GM19468 (cell line): ENCODE data around the gene ABHD17A.
"Not testable (repeated sequence)": the region's sequence is repeated elsewhere in the genome, so short reads cannot be mapped to it uniquely, and the experiment has no call there.

Source experiments
- ATAC-seq: cut with Tn5 transposase; IDR thresholded peaks from one replicate; pipeline ENCODE4 v1.9.1; 2021; ENCODE audit warnings: mild to moderate bottlenecking, moderate library complexity, moderate number of reproducible peaks; ENCODE audit not compliant: unreplicated experiment; ENCODE audit errors: extremely low read depth

The ABHD17A gene

DNA sequence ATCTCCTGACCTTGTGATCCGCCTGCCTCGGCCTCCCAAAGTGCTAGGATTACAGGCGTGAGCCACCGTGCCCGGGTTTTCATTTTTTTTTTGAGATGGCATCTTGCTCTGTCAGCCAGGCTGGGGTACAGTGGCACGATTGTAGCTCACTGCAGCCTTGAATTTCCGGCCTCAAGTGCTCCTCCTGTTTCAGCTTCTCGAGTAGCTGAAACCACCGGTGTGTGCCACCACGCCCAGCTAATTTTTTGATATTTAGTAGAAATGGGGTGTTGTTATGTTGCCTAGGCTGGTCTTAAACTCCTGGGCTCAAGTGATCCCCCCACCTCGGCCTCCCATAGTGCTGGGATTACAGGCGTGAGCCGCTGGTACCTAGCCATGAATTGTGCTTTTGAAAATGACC, 25.8 kb upstream of the ABHD17A start:
- ATAC-seq, result no peak

DNA sequence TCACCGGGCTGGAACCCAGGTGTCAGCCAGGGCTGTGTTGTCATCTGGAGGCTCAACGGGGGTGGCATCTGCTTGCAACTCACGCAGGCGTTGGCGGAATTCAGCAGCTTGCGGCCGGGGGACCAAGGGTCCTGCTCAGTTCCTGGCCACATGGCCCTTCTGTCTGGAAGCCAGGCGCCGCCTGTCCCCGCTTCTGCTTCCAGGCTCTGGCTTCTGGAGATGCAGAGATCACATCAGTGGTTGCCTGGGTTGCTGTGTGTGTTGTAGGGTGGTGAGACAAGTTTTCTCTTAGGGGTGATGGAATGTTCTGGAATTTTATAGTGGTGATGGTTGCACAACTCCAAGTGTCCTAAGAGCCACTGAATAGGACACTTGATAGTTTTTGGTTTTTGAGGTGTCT, 24.9 kb upstream of the ABHD17A start:
- no peak for ATAC-seq

DNA sequence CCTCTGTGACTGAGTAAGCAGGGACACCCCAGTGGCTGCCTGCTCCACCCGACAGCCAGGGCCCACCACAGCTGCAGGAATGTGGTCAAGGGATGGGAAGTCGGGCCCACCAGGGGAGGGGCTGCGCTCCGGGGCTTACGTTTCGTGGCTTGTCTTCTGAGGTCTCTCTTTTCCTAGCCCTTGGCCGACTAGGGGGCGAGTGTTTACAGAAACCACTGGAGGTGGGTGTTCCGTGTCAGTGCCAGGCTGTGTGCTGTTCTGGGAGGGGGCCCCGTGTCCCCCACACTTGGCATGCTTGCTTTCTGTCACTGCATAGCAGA, 24.4 kb upstream of the ABHD17A start:
- no peak for ATAC-seq

DNA sequence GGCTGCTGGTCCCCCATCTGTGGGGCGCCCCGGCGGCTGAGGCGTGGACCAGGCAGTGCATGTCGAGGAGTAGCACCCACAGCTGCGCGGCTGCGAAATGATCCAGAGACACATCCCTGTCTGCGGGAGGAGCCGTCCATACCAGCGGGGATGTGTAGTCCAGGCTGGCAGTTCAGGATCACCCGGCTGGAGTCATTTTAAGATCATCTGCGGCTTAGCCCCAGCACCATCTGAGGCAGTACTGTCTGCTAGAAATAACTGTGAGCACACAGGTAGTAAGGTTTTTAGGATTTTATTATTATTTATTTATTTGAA, 23.0 kb upstream of the ABHD17A start:
- ATAC-seq, result no peak

DNA sequence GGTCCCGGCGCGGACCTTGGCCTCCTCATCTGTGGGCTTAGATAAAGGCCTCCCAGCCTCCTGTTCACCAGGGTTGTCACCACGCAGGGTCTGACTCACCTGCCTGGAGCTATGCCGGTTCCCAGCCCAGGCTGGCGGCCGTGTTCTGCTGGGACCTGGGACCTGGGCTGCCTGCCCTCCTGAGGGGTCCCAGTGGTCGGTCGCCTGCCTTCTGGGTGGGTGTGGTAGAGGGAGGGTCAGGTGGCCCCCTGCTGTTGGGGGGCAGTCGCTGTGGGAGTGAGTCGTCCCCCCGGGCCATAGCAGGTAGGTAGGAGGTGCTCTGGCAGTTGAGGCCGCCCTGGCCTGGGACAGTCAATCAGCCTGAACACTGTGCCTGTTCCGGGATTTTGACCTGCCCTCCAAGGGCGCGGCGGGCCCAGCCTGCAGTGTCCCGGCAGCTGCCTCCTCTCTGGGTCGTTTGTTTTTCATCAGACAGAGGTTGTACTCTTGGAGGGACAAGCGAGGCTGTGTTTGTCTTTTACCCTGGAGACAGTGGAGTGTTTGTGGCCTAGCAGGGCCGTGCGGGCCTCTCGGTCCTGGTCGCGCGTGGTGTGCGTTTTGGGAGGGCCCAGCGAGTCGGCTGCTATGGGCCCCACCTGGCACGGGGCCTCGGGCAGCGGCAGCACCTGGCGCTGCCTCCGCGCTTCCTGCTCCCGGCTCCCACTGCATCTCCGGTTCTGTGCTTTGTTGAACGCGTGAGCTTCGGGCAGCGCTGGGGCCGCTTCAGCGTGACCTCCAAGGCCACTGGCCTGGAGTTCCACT, 22.5 kb upstream of the ABHD17A start:
- ATAC-seq, result no peak

DNA sequence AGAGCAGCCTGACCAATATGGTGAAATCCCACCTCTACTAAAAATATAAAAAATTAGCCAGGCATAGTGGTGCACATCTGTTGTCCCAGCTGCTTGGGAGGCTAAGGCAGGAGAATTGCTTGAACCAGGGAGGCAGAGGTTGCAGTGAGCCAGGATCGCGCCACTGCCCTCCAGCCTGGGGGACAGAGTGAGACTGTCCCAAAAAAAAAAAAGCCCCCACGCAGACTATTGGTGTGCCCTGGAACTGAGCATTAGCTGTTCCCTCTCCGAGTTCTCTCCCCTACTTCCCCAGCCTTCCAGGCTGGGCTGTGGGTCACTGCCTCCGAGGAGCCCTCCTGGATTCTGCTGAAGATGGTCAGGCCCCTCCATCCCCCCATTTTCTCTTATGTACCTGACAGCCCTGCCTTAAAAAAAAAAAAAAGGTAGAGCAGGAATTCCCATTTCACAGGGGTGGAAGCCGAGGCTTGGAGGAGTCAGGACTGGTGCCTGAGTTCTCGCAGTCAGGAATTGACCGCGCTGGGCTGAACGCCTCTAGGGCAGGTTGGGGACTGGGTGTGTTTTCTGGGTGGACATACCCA, 21.8 kb upstream of the ABHD17A start:
- no peak for ATAC-seq

DNA sequence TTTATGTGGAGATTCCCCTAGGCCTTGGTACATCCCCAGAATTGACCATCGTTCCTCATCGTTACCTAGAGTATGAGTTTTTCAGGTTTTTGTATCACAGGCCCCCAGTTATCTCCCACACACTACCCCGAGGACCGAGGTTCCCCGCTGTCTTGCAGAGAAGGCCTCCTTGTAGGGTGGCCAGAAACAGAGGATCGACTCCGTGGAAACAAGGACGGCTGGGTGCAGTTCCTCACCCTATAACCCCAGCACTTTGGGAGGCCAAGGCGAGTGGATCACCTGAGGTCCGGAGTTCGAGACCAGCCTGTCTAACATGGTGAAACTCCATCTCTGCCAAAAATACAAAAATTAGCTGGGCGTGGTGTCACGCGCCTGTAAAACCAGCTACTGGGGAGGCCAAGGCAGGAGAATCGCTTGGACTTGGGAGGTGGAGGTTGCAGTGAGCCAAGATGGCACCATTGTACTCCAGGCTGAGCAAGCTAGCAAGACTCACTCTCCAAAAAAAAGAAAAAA, 20.6 kb upstream of the ABHD17A start:
- no peak for ATAC-seq

DNA sequence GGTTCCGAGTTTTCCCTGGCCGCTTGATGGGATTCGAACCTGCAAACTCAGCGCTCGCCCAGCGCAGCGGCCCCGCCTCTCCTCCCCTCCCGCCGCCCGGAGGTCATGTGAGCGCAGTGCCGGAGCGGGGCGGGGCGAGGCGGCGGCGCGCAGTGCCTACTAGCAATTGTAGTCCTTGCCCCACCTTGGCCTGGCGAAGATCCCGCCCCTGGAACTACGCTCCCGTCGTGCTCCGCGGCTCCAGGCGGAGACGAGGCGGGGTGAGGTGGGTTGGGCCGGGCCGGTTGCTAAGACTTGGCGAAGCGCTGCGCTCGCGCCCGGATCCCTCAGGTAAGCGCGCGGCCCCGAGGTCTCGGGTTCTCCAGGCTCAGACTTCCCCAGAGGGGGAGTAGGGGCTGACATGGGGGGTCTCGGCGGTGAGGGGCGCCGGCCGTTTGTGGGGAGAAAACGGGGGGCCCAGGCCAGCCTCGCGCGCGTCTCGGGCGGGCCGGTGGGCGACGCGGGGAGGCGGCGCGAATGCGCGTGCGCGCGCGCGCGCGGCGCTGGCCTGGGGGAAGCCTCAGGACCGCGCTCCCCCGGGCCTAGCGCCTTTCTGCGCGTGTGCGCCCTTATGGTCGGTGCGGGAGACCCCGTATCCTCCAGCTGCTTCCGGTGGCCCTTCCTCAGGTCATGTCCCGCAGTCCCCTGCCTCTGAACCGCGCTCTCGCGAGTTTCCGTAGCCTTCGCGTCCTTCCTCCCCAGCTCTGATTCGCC, 20.0 kb upstream of the ABHD17A start, which contains the start of the genes ADAT3 and SCAMP4:
TSS of gene ADAT3 (plus strand) at position 290 of the 753 bp plus-strand sequence. CDS start 6,649 bp downstream, outside the sequence.
TSS of gene SCAMP4 (plus strand) at position 290 of the 753 bp plus-strand sequence. CDS start 9,621 bp downstream, outside the sequence.
- no peak for ATAC-seq

DNA sequence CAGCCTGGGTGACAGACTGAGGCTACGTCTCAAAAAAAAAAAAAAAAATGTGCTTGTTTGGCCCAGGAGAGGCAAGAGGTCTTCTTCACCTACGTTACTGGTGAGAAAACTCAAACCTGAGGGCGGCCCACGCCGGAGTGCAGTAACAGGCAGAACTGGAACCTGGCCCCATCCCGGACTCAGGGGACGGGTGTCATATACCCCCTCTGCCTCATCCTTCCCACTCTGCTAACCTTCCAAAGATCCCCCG, 19.5 kb upstream of the ABHD17A start:
- ATAC-seq, result no peak

DNA sequence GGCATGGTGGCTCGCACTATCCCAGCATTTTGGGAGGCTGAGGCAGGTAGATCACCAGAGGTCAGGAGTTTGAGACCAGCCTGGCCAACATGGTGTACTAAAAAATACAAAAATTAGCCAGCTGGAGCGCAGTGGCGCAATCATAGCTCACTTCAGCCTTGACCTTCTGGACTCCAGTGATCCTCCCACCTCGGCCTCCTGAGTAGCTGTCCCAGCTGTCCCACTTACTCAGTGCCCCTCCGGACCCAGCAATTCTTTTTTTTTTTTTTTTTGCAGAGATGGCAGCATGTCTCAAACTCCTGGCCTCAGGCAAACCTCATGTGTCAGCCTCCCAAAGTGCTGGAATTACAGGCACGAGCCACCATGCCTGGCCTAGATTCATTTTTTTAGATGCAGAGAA, 17.6 kb upstream of the ABHD17A start:
- ATAC-seq, result no peak

DNA sequence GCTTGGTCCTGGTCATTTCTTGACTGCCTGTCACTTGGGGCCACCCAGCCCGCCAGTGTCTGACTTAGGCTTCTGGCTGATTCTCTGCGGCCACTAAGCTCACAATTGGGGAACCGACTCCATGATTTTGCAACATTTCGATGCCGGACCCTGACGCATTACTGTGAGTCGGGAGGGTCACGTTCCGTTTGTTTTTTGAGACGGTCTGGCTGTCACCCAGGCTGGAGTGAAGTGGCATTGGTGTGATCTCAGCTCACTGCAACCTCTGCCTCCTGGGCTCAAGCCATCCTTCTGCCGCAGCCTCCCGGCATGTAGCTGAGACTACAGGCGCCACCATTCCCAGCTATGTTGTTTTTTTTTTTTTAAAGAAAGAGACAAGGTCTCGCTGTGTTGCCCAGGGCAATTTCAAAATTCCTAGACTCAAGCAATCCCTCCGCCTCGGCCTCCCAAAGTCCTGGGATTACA, 16.7 kb upstream of the ABHD17A start:
- no peak for ATAC-seq

DNA sequence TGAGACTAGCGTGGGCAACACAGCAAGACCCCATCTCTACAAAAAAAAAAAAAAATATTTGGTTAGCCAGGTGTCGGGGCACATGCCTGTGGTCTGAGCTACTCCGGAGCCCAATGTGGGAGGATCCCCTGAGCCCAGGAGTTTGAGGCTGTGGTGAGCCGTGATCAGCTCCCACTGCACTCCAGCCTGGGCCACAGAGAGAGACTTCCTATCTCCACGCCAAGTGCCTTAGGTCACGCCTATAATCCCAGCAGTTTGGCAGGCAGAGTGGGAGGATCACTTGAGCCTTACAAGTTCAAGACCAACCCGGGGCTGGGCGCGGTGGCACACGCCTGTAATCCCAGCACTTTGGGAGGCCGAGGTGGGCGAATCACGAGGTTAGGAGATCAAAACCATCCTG, 11.2 kb upstream of the ABHD17A start:
- ATAC-seq, result no peak

DNA sequence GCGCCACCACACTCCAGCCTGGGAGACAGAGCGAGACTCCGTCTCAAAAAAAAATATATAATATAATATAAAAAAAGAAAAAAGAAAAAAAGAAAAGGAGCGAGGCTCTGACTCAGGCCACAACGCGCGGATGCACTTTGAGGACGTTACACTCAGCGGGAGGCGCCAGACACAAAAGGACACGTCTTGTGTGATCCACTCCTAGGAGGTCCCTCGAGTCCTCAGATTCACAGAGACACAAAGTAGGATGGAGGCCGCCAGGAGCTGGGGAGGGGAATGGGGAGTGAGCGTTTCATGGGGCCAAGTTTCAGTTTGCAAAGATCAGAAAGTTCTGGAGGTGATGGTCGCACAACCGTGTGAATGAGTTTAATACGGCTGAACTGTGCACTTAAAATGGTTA, 8.5 kb upstream of the ABHD17A start:
- ATAC-seq, result no peak

DNA sequence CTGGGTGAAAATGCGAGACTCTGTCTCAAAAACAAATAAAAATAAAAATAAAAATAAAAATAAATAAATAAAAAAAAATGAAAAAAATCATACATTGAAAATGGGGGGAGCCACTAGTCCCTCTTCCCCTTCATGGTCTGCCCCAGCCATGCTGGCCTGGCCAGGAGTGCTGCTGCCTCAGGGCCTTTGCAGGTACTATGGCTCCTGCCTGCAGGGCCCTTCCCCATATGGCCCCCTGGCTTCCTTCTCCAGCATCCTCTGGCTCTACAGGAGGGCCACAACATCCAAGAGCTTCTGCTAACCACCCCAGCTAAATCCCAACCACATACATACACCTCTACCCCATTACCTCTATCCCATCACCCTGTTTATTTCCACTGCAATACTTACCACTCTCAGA, 4.6 kb upstream of the ABHD17A start:
- no peak for ATAC-seq

DNA sequence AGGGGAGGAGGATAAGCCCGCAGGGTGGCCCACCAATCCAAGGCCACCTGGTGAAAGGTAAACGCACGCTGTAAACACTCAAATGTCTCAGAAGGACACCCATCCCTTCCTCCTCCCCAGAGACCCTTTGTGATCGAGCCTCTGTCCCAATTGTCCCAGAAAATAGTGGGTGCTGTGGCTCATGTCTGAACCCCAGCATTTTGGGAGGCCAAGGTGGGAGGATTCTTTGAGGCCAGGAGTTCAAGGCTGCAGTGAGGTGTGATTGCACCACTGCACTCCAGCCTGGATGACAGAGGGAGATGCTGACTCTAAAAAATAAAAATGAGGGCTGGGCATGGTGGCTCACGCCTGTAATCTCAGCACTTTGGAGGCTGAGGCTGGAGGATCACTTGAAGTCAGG, 3.1 kb upstream of the ABHD17A start:
- no peak for ATAC-seq

DNA sequence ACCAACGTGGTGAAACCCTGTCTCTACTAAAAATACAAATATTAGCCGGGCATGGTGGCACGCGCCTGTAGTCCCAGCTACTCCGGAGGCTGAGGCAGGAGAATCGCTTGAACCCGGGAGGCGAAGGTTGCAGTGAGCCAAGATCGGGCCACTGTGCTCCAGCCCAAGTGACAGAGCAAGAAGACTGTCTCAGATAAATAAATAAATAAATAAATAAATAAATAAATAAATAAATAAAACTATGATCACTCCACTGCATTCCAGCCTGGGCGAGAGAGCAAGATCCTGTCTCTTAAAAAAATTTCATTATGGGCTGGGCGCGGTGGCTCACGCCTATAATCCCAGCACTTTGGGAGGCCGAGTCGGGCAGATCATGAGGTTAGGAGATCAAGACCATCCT, 1.1 kb upstream of the ABHD17A start:
- not testable (repeated sequence) for ATAC-seq

DNA sequence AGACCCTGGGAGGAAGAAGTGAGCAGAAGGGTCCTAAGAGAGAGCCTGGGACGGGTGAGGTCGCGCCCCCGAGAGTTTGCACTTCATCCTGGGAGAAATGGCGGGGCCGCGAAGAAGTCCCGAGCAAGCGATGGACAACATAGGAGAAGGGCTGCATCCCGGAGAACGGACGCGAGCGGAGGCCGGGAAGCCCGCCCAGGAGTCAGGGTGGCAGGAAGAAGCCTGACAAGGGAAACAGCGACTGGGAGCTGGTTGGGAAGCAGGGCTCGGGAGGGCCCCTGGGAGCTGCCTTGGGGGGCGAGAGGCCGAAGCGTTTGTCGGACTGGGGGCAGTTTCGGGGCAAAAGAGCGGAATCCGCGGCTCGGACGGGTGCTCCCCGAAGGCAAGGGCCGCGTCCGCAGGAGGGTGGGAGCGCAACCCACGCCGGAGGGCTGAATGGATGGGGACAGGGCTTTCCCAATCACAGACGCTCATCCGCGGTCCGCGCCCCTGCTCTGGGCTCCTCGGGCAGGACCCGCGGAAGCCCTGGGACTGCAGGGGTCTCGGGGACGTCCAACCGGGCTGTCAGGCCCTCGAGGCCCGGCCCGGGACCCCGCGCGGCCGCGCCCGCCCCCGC, 469 bp downstream of the ABHD17A start:
- ATAC-seq, result no peak

DNA sequence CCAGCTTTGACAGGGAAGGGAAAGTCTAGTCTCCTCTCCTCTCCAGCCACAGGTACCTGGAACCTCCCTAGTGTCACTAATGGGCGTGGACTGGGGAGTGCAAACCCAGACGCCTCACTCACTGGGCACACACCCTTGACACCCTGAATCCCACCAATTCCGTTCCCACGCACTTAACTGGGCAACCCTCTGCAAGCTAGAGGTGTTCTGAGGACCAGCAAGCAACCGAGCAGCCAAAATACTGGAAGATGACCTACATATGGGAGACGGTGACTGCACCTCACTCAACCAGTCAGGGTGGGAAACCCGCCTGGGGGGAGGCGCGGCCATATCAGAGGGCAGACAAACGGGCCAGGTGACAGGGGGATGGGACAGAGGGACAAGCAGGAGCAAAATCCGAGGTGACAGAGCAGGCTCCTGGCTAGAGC, 991 bp downstream of the ABHD17A start:
- no peak for ATAC-seq

DNA sequence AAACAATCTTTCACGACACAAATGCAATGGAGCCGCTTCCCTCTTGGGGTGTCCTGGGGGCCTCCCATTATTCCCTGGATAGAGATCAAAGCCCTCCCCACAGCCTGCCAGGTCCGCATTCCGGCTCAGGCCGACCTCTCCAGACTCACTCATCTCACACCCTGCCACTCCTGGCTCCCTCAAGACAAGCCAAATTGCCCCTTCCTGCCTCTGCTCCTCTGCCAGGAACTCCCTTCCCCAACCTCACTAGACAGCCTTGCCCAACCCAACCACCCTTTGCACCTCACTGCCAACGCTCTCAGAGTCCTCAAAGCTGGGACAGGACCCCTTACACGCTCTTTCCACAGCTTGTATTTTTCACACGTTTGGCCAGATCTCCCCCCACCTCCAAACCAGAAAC, 1.5 kb downstream of the ABHD17A start:
- ATAC-seq, result no peak

DNA sequence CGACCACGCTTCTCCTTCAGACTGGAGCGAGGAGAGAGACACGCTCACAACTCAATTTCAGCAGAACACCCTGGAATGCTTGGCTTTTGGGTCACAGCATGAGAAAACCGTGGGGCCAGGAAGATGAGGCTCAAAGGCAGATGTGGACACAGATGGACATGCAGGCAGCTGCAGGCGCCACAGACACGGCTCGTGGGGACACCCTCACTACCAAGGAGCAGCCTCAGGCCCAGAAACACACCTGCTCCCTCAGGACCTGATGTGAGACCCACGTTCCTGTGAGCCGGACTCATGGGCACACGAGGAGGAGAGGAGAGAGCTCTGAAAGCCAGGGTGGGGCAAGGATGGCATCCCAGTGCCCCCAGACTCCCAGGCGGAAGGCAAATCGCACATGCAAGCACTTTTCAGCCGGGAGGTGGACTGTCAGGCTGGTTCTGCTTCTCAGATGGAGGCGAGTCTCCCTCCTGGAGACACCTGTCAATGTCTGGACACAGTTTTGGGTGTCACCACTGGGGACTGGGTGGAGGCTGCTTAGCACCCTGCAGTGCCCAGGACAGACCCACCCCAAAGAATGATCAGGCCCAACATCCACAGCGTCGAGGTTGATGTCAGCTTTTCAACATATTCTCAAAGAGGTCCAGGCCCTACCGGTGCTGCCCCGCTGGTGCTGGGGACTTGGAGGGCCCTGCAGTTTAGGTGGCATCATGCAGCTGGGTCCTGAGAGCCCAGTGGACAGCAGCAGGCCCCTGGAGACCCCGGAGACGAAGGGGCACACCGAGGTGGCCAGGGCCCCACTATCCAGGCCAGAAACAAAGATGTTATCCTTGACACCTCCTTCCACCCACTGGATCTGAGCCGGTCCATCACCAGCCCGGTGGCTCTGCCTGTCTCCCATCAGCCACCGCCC, 2.3 kb downstream of the ABHD17A start:
- ATAC-seq, result no peak
